Endothelial cell of umbilical vein (primary cell): ENCODE results near the gene KSR1.

ENCODE experiments used
- EZH2 ChIP-seq: IDR thresholded peaks from 2 replicates; pipeline ENCODE4 v1.6.1; 2012; ENCODE audit warnings: borderline replicate concordance, low read depth, mild to moderate bottlenecking, moderate library complexity, low read length, inconsistent platforms; ENCODE audit not compliant: severe bottlenecking
- POLR2A ChIP-seq: IDR thresholded peaks from 2 replicates; pipeline ENCODE4 v1.6.1; 2012; ENCODE audit warnings: low read depth, mild to moderate bottlenecking, control low read depth, low read length
- POLR2AphosphoS5 ChIP-seq: IDR thresholded peaks from 2 replicates; pipeline ENCODE4 v1.6.1; 2012; ENCODE audit warnings: low read depth, mild to moderate bottlenecking, control low read depth, low read length, moderate library complexity; ENCODE audit not compliant: insufficient read depth
- TF ChIP-seq, protein P1 (sequence below), 2 donors: IDR thresholded peaks; 1 replicate in 1 of 2; 2 replicates in 1 of 2; pipeline ENCODE4 v1.5.1; 2011; ENCODE audit warnings: low read length in 2 of 2, mild to moderate bottlenecking in 2 of 2, moderate library complexity in 2 of 2, control low read depth in 1 of 2, inconsistent platforms in 1 of 2, low read depth in 1 of 2; ENCODE audit not compliant: insufficient read depth in 1 of 2; ENCODE audit errors: extremely low read depth in 1 of 2

DNA sequence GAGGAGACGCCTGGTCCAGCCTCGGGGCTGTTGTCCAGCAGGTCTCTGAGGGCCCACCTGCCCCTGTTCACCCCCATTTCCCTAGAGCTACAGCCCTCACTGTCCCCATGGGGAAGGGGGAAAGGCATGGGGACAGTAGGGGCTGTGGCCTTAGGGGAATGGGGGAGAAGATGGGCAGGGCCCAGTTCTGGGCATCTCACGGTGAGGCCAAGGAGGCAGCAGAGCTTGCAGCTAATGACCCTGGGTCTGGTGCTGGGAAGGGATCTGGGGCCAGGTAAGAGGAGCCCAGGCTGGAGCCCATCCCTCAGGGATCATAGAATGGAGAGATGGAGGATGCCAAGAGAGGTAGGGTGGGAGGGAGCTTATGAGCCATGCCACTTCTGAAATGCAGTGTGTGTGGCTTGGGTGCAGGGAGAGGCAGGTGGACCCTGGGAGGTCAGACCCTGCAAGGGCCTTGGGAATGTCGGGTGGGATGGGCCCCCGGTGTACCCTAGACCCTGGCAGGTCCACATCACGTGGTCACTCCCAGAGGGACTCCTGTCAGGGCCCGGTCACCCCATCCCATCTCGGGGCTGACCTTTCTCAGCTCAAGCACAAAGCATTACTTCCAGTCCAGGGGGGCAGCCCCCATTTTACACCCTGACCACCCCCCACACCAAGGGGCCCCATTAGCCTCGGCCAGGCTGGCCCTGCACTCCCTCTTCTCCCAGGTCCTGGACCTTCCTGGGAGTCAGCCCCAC, 35.9 kb upstream of the KSR1 start:
- TF ChIP-seq, protein P1, sequence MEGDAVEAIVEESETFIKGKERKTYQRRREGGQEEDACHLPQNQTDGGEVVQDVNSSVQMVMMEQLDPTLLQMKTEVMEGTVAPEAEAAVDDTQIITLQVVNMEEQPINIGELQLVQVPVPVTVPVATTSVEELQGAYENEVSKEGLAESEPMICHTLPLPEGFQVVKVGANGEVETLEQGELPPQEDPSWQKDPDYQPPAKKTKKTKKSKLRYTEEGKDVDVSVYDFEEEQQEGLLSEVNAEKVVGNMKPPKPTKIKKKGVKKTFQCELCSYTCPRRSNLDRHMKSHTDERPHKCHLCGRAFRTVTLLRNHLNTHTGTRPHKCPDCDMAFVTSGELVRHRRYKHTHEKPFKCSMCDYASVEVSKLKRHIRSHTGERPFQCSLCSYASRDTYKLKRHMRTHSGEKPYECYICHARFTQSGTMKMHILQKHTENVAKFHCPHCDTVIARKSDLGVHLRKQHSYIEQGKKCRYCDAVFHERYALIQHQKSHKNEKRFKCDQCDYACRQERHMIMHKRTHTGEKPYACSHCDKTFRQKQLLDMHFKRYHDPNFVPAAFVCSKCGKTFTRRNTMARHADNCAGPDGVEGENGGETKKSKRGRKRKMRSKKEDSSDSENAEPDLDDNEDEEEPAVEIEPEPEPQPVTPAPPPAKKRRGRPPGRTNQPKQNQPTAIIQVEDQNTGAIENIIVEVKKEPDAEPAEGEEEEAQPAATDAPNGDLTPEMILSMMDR (IDR thresholded peaks at IDR 0.05; ENCODE audit: extremely low read depth in 1 of 2, insufficient read depth in 1 of 2, low read depth in 1 of 2, low read length in 2 of 2): no peak
- TF ChIP-seq POLR2A (no peak), EZH2 (no peak), POLR2AphosphoS5 (no peak)
